HepG2 (cell line): ENCODE measurements around the gene CAPN9. TPM values are rescaled to one million over a fixed set of nuclear protein-coding genes. Genes with fewer than 3 reads are reported as not detected.
A peak's percentile ranks its signal among the peaks of the same experiment; 100 is the strongest.

Source experiments
- FIP1L1 ChIP-seq: fragments of 200-400 bp; formaldehyde crosslinking; IDR thresholded peaks from 2 replicates; pipeline ENCODE4 v1.6.1; 2018; ENCODE audit warnings: low read depth, mild to moderate bottlenecking, low read length, moderate library complexity, borderline replicate concordance; ENCODE audit not compliant: insufficient read depth
- HNF1B ChIP-seq: sonication (generic); formaldehyde crosslinking; IDR thresholded peaks from 2 replicates; pipeline ENCODE4 v1.5.1; 2020; ENCODE audit warnings: mild to moderate bottlenecking, moderate library complexity, missing genetic modification reagents
- IRX3 ChIP-seq: sonication (generic); formaldehyde crosslinking; IDR thresholded peaks from 2 replicates; pipeline ENCODE4 v1.8.1; 2023; ENCODE audit warnings: mild to moderate bottlenecking, low read depth, missing genetic modification reagents, borderline replicate concordance
- KAT2B ChIP-seq: fragments of 150-350 bp; IDR thresholded peaks from 2 replicates; pipeline ENCODE4 v1.6.1; 2014; ENCODE audit warnings: low read depth, low read length, borderline replicate concordance
- MTF2 ChIP-seq: sonication (generic); formaldehyde crosslinking; IDR thresholded peaks from 2 replicates; pipeline ENCODE4 v1.5.0; 2020; ENCODE audit warnings: missing genetic modification reagents, borderline replicate concordance
- NPAS2 ChIP-seq: sonication (generic); formaldehyde crosslinking; IDR thresholded peaks from 2 replicates; pipeline ENCODE4 v1.8.0; 2022; ENCODE audit warnings: mild to moderate bottlenecking, missing genetic modification reagents, borderline replicate concordance
- PAX8 ChIP-seq: sonication (generic); formaldehyde crosslinking; IDR thresholded peaks from 2 replicates; pipeline ENCODE4 v1.8.0; 2022; ENCODE audit warnings: mild to moderate bottlenecking, missing genetic modification reagents, borderline replicate concordance
- PLRG1 ChIP-seq: fragments of 450-650 bp; conservative IDR thresholded peaks from 2 replicates; pipeline ENCODE4 v1.6.1; 2016
- POGZ ChIP-seq: sonication (generic); formaldehyde crosslinking; IDR thresholded peaks from 2 replicates; pipeline ENCODE4 v1.4.0; 2020; ENCODE audit warnings: mild to moderate bottlenecking, missing genetic modification reagents
- RERE ChIP-seq: IDR thresholded peaks from 2 replicates; pipeline ENCODE4 v1.6.1; 2016; ENCODE audit warnings: low read depth, missing genetic modification reagents, missing compliant biosample characterization
- TOPORS ChIP-seq: sonication (generic); formaldehyde crosslinking; IDR thresholded peaks from 2 replicates; pipeline ENCODE4 v1.8.0; 2023; ENCODE audit warnings: mild to moderate bottlenecking, missing genetic modification reagents
- UBTF ChIP-seq: sonication (generic); formaldehyde crosslinking; IDR thresholded peaks from 2 replicates; pipeline ENCODE4 v1.4.0; 2020; ENCODE audit warnings: mild to moderate bottlenecking, missing genetic modification reagents
- ZBTB3 ChIP-seq: sonication (generic); formaldehyde crosslinking; IDR thresholded peaks from 2 replicates; pipeline ENCODE4 v1.4.0; 2020; ENCODE audit warnings: low read depth, mild to moderate bottlenecking, moderate library complexity, missing genetic modification reagents, borderline replicate concordance
- ZFYVE20 ChIP-seq: sonication (generic); formaldehyde crosslinking; IDR thresholded peaks from 2 replicates; pipeline ENCODE4 v1.8.0; 2023; ENCODE audit warnings: low read depth, mild to moderate bottlenecking, moderate library complexity, missing genetic modification reagents, borderline replicate concordance
- ZNF552 ChIP-seq: sonication (generic); formaldehyde crosslinking; IDR thresholded peaks from 2 replicates; pipeline ENCODE4 v1.9.0; 2022; ENCODE audit warnings: missing genetic modification reagents, mild to moderate bottlenecking, borderline replicate concordance
- polyA plus RNA-seq, 8 experiments: library from polyadenylated mRNA; depleted of rRNA in 3 of 8; stranded (reverse) in 7 of 8; unstranded in 1 of 8; fragments of >200 nt; fragmentation: Illumina TruSeq in 4 of 8; extraction: Trizol in 4 of 8; gene quantifications; 2 replicates each; pipeline versions ENCODE4 v1.2.1 to v1.2.3, GENCODE V29; 2011 to 2016; ENCODE audit warnings: low read depth in 4 of 8, missing spikeins in 1 of 8, mixed read lengths in 1 of 8; ENCODE audit not compliant: insufficient read depth in 1 of 8
- total RNA-seq, 5 experiments: library from RNA; depleted of rRNA; stranded (reverse); fragments of >200 nt; fragmentation: Illumina TruSeq; extraction: Trizol; gene quantifications; 2 replicates each; pipeline ENCODE4 v1.2.3, GENCODE V29; 2016; ENCODE audit warnings: low read depth in 1 of 5

Gene CAPN9
- total and polyA plus RNA-seq, 2 of the 13 experiments (the other 11 are each of a cell fraction or from before 2014, with no cell fraction given), result 0.04 to 0.31 TPM

- TF ChIP-seq RERE (CRISPR knock-in tag), result peak; percentile 30; the same call in 1 of the 2 replicates
- no peak for TF ChIP-seq UBTF (CRISPR knock-in tag)
- TF ChIP-seq PLRG1, result no peak
- no peak for TF ChIP-seq ZNF552 (CRISPR knock-in tag)
- no peak for TF ChIP-seq FIP1L1
- TF ChIP-seq IRX3 (CRISPR knock-in tag), result no peak
- no peak for TF ChIP-seq POGZ (CRISPR knock-in tag)
- no peak for TF ChIP-seq ZBTB3
- no peak for TF ChIP-seq TOPORS
- no peak for TF ChIP-seq KAT2B
- TF ChIP-seq PAX8 (CRISPR knock-in tag), result no peak
- TF ChIP-seq ZFYVE20 (CRISPR knock-in tag), result no peak
- no peak for TF ChIP-seq MTF2 (CRISPR knock-in tag)
- TF ChIP-seq NPAS2 (CRISPR knock-in tag), result no peak
- TF ChIP-seq HNF1B, result no peak
Measured at GRCh38 chr1:230701895-230702768, 45.1 kb upstream of the CAPN9 start (continued).
